ENCODE measurements around the gene LIPG. TPM values are rescaled to one million over a fixed set of nuclear protein-coding genes. Genes with fewer than 3 reads are reported as not detected.

LIPG gene
- total RNA-seq, 2 donors from 2014 or later = 0.52 to 0.66 TPM

GRCh38 chr18:49608366-49609255, 46.8 kb downstream of the LIPG start:
- Histone ChIP-seq H3K4me1 (no peaks in the 10 kb centered on the region), H3K27me3 (no peaks in the 10 kb centered on the region), H3K9me3 (no peaks in the 10 kb centered on the region), H3K4me3 (no peak overlapping the region), H3K27ac (no peak overlapping the region), H3K36me3 (replicated peaks in 1 of 2; ENCODE audit: insufficient read depth in 1 of 2, low read depth in 2 of 2) (no peaks in the 10 kb centered on the region)
- 85 to 90% methylated on average over 4 of the region's 4 CpGs for WGBS, 2 donors
- no peak for ATAC-seq
- no peak for TF ChIP-seq CTCF (IDR thresholded peaks at IDR 0.05)
- TF ChIP-seq POLR2A (IDR thresholded peaks at IDR 0.05) = no peak
- intact Hi-C loops (cut with DNase I) = no loop called here
- no peak for DNase-seq

DNA sequence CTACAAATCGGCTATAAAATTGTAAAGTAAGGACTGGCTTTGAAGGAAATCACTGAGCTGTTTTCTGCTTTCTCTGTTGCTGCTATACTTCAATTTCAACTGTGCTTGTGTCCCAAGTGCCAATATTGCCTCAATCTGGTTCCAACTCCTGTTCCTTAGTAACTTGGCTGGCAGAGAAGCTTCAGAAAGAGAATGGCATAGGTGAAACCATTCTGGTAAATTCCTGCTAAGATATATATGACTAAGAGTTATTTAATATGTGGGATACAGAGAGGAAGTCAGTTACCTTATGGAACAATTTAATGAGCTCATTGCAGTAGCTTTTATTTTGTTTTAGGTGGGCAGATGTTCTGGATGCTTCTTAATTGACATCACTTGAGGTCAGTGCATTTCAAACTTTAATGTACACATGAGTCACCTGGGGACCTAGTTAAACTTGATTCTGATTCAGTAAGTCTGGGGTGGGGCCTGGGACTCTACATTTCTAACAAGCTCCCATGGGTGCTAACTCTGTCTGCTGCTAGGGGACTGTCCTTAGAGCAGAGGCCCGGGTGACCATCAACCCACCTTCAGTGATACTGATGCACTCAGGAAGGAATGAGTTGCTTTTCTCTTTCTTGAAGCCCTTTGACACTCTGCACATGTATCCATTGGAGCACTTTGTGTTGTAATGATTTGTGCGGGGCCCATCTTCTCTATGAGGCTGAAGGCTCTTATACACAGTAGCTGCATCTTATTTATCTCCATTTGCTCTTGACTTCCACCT, 47.6 kb downstream of the LIPG start:
- H3K36me3 ChIP-seq (replicated peaks in 1 of 2; ENCODE audit: insufficient read depth in 1 of 2, low read depth in 2 of 2) = no peaks in the 10 kb centered on the region
- no peak for DNase-seq
- H3K4me1 ChIP-seq = peaks cover 6% of the 10 kb centered on the region
- ATAC-seq = no peak
- no peak overlapping the region for H3K4me3 ChIP-seq
- H3K27me3 ChIP-seq = no peaks in the 10 kb centered on the region
- intact Hi-C loops (cut with DNase I) = no loop called here
- no peaks in the 10 kb centered on the region for H3K9me3 ChIP-seq
- 74 to 82% methylated on average over 3 of the region's 3 CpGs for WGBS, 2 donors
- TF ChIP-seq POLR2A (IDR thresholded peaks at IDR 0.05) (no peak), CTCF (IDR thresholded peaks at IDR 0.05) (no peak)
- H3K27ac ChIP-seq = no peak overlapping the region

DNA sequence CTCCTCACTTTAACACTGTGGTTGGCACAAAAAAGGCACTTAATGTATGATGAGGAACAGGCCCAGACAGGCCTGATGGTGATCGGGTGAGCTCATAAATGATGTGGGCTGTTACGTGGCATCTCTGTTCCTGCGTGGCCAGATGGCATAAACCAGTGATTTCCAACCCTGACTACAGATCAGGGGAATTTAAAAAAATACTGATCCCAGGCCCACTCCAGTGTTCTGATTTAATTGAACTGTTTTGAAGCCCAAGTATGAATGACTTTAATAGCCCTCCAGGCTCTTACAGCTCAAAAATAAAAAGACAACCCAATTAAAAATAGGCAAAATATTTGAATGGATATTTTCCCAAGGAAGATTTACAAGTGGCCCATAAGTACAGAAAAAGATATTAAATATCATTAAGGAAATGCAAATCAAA, 48.2 kb downstream of the LIPG start:
- no peak for ATAC-seq
- intact Hi-C loops (cut with DNase I) = no loop called here
- 88 to 100% methylated on average over 3 of the region's 3 CpGs for whole genome bisulfite sequencing, 2 donors

DNA sequence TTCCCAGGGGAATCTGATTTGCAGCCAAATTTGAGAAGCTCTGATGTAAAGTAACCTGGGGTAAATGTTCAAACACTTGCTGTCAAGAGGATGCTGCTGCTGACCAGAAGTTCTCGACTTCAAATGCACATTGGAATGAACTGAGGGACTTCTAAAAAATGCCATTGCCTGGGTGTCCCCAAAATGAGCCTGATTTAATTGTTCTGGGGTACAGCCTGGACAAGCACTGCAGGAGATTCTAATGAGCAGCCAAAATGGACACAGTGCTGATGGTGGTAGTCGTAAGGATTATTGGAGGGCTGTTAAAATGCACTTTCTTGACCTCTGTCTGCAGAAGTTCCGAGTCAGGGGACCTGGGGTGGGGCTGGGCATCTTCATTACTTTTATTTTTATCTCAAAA, 49.5 kb downstream of the LIPG start:
- Histone ChIP-seq H3K4me3 (no peak overlapping the region), H3K9me3 (no peaks in the 10 kb centered on the region), H3K27me3 (no peaks in the 10 kb centered on the region), H3K36me3 (replicated peaks in 1 of 2; ENCODE audit: insufficient read depth in 1 of 2, low read depth in 2 of 2) (no peaks in the 10 kb centered on the region), H3K4me1 (peaks cover 6% of the 10 kb centered on the region), H3K27ac (no peak overlapping the region)
- no peak for TF ChIP-seq POLR2A (IDR thresholded peaks at IDR 0.05)
- no peak for TF ChIP-seq CTCF (IDR thresholded peaks at IDR 0.05)
- ATAC-seq = no peak
- DNase-seq = no peak
- intact Hi-C loops (cut with DNase I) = no loop called here
- 79 to 89% methylated on average over 3 of the region's 3 CpGs for WGBS, 2 donors

More for the DNA sequence above, 48.2 kb downstream of the LIPG start:
- TF ChIP-seq CTCF (IDR thresholded peaks at IDR 0.05) = no peak
- no peak for TF ChIP-seq POLR2A (IDR thresholded peaks at IDR 0.05)
- Histone ChIP-seq H3K36me3 (replicated peaks in 1 of 2; ENCODE audit: insufficient read depth in 1 of 2, low read depth in 2 of 2) (no peaks in the 10 kb centered on the region), H3K27me3 (no peaks in the 10 kb centered on the region), H3K4me3 (no peak overlapping the region), H3K27ac (no peak overlapping the region), H3K9me3 (no peaks in the 10 kb centered on the region), H3K4me1 (peaks cover 6% of the 10 kb centered on the region)
- DNase-seq = no peak
